Measurements from ENCODE around the gene SEPTIN5.
"Not testable (repeated sequence)": the region's sequence is repeated elsewhere in the genome, so short reads cannot be mapped to it uniquely, and the experiment has no call there.

SEPTIN5 gene

DNA sequence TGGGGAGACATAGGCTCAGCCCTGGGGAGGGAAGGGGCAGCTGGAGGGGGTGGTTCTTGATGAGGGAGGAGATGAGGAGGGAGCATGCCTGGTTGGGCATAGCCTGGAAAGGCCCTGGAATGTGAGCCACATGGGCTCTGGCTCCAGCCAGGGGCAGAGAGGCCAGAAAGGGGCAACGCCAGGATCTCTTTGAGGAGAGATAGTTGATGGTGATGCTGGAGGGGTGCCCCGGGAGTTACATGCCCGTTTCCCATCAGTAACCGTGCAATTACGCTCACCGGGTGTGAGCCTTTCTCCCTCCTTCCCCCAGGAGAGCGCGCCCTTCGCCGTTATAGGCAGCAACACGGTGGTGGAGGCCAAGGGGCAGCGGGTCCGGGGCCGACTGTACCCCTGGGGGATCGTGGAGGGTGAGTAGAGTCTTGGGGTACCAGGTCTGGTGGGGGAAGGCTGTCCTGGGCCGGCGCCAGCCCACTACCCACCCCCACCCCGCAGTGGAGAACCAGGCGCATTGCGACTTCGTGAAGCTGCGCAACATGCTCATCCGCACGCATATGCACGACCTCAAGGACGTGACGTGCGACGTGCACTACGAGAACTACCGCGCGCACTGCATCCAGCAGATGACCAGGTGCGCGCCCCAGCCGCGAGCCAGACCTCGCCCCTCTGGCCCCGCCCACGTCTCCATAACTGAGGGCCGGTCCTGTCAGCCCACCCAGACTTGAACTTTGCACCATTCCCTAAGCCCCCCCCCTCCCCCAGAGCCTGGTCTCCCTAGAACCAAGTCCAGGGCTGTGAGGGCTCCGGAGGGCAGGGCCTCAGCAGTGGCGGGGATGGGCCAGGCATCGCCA, 7.3 kb downstream of the SEPTIN5 start:
- no peak for FAIRE-seq

DNA sequence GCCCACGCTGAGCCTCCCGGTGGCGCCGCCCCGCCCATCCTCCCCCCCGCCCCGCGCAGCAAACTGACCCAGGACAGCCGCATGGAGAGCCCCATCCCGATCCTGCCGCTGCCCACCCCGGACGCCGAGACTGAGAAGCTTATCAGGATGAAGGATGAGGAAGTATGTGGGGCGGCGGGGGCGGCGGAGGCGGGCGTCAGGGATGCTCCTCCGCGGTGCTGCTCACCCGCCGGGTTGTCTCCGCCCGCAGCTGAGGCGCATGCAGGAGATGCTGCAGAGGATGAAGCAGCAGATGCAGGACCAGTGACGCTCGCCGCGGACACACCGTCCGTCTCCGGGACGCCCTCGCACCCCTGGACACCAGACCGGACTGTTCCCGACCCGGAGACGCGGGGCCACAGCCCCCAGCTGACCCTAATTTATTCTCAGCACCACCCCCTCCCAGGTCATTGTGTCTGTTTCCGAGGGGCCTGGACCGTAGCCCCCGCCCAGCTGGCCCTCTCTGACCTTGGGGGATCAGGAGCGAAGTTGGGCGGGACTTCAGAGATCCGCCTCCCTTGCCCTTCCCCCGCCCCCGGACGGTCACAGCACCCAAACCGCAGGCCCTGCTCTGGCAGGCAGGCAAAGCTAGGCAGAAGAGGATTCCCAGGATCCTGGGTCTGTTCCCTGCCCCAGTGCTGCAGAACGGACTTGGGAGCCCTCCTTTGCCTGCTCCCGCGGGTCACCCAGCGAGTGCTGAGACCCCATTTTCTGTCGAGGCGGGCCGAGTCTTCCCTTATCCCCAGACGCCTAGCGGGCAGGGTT, 8.1 kb downstream of the SEPTIN5 start:
- FAIRE-seq = no peak

DNA sequence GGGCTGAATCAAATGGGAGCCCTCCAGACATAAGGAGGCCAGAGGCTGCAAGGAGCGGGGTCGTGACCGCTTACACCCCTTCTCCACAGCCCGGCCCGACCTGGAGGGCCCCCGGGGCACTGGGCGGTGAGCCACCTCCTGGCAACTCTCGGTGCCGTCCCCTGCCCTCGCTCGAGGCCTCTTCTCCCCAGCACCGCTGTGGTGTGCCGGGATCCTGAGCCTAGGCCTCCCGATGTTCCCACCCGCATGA, 8.6 kb downstream of the SEPTIN5 start:
- no peak for FAIRE-seq

DNA sequence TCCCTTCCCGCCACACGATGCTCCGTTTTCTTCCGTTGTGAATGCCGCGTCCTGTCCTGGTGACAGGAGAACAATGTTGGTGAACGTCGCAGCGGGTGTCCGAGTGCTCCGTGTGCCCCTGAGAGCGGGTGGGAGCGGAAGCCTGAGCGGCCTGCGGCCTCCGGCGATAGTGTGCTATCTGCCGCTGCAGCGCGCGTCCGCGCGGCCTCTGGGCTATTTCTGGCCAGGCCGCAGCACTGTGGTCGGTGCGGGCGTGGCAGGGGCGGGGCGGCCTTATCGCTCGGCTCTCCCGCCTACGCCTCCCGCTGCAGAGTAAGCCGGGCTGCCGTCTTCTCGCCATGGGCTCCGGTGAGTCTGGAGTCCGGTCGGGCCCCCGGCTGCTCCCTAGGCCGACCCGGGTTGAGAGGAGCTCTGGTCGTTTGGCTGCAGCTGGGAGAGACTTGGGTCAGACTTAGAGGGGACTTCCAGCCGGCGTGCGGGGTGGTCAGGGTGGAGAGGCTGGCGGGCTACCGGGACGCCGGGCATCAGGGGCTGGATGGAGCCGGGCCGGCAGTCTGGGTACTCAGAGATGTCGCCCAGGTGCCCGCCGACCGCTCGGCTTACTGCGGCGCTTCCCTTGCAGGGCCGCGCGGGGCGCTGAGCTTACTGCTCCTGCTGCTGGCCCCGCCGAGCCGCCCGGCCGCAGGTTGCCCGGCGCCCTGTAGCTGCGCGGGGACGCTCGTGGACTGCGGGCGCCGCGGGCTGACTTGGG, 9.1 kb downstream of the SEPTIN5 start, which contains the start of gene GP1BB:
Gene GP1BB, plus strand, starts transcription at position 308 of the 751 bp plus-strand sequence. Its CDS starts 31 bp downstream, at position 339.
- FAIRE-seq = no peak

DNA sequence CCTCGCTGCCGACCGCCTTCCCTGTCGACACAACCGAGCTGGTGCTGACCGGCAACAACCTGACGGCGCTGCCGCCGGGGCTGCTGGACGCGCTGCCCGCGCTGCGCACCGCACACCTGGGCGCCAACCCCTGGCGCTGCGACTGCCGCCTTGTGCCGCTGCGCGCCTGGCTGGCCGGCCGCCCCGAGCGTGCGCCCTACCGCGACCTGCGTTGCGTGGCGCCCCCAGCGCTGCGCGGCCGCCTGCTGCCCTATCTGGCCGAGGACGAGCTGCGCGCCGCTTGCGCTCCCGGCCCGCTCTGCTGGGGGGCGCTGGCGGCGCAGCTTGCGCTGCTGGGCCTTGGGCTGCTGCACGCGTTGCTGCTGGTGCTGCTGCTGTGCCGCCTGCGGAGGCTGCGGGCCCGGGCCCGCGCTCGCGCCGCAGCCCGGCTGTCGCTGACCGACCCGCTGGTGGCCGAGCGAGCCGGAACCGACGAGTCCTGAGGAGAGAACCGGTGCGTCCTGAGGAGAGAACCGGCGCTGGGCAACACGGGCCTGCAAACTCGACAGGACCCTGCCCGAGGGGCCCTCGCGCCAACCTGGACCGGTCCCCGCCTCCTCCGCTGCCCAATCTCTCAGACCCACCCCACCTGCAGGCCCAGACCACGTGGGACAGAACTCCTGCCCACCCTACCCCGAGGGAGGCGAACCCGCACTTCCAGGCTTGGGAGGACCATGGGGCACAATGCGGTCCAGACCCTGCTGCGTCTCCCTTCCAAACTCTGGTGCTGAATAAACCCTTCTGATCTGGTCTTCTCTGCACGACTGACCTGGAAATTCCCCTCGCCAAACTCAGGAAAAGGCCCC, 9.9 kb downstream of the SEPTIN5 start:
- FAIRE-seq = no peak

DNA sequence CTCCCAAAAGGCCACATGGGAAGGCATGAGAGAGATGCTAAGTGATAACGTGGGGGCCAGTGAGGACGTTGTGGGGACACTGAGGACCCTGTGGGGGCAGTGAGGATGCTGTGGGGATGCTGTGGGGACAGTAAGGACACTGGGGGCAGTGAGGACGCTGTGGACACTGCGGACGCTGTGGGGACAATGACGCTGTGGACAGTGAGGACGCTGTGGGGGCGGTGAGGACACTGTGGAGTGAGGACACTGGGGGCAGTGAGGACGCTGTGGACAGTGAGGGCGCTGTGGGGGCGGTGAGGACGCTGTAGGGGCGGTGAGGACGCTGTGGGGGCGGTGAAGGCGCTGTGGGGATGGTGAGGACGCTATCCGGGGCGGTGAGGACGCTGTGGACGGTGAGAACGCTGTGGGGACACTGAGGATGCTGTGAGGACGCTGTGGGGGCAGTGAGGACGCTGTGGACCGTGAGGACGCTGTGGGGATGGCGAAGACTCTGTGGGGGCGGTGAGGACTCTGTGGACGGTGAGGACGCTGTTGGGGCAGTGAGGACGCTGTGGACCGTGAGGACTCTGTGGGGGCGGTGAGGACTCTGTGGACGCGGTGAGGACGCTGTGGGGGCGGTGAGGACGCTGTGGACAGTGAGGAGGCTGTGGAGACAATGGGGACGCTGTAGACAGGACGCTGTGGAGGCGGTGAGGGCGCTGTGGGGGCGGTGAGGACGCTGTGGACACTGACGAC, 10.8 kb downstream of the SEPTIN5 start:
- FAIRE-seq = no peak

DNA sequence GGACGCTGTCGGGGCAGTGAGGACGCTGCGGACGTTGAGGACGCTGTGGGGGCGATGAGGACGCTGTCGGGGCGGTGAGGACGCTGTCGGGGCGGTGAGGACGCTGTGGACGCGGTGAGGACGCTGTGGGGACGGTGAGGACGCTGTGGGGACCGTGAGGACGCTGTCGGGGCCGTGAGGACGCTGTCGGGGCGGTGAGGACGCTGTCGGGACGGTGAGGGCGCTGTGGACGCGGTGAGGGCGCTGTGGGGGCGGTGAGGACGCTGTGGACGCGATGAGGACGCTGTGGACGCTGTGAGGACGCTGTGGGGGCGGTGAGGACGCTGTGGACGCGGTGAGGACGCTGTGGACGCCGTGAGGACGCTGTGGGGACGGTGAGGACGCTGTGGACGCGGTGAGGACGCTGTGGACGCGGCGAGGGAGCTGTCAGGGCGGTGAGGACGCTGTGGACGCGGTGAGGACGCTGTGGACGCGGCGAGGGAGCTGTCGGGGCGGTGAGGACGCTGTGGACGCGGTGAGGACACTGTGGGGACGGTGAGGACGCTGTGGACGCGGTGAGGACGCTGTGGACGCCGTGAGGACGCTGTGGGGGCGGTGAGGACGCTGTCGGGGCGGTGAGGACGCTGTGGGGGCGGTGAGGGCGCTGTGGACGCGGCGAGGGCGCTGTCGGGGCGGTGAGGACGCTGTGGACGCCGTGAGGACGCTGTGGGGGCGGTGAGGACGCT, 11.9 kb downstream of the SEPTIN5 start:
- not testable (repeated sequence) for FAIRE-seq

DNA sequence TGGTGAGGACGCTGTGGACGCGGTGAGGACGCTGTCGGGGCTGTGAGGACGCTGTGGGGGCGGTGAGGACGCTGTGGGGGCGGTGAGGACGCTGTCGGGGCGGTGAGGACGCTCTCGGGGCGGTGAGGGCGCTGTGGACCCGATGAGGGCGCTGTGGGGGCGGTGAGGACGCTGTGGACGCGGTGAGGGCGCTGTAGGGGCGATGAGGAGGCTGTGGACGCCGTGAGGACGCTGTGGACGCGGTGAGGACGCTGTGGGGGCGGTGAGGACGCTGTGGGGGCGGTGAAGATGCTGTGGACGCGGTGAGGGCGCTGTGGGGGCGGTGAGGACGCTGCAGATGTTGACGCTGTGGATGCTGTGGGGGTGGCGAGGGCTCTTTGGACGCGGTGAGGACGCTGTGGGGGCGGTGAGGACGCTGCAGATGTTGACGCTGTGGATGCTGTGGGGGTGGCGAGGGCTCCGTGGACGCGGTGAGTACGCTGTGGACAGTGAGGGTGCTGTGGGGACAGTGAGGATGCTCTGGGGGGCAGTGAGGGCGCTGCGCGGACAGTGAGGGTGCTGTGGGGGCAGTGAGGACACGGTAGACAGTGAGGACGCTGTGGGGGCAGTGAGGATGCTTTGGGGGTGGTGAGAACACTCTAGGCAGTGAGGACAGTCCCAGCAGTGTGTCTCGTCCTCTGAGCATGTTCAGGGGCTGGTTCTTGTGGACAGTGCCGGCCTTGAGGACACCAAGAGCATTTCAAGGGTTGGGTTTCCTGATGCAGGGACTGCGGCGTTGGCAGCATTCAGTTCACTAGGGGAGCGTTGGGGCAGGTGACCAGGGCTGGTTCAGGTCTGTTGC, 13.2 kb downstream of the SEPTIN5 start:
- FAIRE-seq = no peak

DNA sequence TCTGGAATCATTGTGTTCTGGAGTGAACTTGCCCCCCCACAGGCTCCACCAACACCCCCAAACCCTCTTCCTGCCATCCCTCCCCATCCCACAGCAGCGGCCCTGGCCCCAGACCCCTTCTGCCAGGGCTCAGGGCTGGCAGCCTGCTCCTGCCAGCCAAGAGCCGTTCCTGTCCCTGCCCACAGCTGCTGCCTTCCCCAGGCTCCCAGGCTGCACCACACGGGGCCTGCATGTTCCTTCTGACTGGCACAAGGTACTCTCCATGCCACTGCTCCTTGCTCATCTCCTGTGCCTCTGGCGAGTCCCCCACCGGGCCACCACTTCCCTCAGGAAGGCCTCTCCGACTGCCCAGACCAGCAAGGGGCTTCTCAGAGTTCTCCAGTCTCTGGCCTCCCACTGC, 14.0 kb downstream of the SEPTIN5 start:
- no peak for FAIRE-seq

DNA sequence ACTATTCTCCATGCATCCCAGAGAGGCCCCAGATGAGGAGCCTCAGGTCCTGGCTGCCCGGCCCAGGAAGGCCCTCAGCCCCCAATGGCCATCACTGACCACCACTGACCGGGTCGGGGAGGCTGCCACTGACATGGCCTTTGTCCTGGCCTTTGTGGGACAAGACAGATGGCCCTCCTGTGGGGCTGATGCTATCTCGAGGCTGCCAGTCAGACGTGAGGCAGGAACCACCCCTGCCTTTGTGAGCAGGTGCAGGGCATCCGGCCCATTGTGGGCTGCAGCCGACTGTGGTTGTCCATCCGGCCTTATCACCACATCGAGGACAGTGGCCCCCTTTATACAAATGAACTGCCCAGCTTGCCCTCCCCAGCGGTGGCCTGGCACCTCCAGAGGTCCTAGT, 14.5 kb downstream of the SEPTIN5 start:
- no peak for FAIRE-seq

DNA sequence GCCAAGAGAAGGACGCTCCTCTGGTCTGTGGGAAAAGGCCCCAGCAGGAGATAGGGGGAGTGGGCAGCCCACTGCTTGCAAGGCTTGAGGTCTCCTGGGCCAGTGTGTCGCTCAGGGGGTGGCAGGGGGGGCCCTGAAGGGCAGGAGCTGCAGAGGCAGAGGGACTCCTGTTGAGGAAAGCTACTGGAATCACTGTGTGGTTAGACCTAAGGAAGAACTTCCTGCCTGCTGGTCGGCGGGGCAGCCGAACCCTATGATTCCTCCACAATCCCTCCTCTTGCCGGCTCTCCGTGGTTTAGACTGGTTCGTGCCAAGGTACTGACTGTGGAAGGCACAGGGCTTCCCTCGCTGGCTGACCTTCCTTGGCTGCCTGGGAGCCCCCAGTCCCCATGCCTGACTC, 15.2 kb downstream of the SEPTIN5 start:
- no peak for FAIRE-seq

DNA sequence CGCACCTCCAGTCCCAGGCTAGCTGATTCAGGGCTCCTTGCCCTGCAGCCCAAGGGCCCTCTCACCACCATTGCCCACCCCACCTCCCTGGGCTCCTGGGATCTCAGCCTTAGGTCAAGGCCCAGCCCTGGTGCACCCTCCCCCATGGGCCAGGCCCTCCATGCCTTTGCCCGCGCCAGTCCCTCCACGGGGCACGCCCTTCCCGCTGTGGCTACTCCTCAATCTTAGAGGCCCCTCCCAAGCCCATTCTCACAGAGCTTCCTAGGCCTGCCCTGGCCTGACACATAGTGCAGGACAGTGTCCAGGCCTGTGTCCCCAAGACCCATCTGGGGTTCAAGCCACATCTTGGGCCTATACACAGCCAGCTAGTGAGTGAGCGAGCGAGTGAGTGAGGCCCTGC, 15.9 kb downstream of the SEPTIN5 start:
- FAIRE-seq = no peak

DNA sequence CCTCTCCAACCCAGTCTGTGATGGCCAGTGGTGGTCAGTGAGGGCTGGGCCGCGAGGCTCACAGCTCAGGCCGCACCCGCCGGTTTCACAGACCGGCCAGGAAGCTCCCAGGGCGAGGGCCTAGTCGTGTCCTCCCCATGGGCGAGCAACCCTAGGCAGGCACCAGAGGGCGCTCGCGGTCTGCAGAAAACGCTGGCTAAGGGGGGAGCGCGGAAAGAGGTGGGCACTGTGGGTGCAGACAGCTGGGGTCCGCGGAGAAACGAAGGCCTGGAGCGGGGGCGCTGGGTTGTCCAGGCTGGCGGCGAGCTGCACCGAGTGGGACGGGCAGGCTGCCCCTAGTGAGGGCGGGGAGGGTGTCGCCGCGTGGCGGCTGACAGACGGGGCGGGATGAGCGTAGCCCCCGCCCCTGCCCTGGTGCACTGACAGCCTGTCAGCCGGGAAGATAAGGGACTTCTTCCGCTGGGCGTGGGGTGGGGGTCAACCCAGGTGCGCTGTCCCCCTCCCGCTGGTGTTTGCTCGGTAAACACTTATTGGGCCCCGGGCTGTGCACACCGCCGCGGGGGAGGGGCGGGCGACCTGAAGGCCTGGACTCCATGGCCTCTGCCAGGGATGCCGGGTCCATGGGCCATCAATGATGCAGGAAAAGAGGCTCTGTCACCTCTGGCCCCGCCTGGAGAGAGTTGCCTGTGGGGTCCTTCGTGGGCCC, 16.5 kb downstream of the SEPTIN5 start:
- FAIRE-seq = no peak

DNA sequence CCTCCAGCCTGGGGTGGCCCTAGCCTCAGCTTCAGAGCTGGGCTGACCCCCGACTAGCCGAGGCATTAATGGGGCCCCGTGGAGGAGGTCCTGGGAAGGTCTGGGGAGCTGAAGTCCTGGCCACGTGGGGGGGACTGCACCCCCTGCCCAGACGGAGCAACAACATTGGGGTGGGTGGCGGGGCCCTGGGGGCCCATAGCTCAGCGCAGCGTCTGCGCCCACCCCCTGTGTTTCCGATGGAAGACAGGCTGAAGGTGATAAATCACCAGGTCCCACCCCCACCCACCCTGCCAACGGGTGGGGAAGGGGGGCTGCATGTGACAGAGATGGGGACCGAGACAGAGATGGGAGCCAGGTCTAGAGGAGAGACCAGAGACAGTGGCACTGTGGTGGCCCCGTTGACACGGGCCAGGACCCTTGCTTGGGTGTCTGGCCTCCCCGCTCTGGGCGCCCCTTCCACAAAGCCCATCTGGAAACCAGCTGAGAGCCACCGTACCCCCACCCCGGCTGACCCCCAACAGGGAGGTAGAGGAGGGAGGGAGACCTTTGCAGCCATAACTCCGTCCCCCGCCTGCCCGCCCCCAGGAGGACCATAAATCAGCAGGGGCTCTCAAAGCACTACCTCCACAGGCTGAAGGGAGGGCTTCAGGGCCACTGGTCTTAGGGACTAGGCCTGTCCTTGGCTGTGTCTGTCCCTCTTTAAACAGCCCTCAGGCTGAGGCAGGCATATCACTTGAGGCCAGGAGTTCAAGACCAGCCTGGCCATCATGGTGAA, 17.2 kb downstream of the SEPTIN5 start:
- FAIRE-seq = no peak

DNA sequence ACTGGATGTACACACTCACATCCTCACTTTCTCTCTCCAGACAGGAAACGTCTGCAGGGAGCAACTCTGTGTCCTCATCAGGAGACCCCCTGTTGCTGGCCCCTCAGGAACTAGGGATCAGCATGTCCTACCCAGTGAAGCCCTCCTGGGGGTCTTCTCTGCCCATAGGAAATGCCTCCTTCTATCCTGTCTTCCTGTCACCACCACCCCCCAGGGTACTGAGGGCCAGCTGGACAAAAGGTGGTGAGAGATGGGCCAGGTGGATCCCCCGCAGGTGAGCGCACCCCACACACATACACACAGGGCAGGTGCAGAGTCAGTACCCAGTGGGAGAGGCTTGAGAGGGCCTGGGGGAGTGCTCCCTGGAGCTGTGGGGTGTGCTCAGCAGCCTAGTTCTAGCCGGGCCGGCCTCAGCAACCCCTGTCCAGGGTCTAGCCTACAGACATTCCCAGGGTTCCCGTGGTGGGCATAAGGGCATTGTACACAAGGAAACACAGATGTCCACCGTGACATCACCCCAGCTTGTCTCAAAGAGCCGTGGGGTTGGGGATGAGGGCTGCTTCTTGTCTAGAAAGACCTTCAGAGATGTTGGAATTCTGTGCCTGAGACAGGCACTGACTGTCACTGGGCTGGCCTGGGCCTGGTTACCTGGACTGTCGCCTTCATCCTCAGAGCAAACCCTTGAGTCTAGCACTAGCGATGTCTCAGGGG, 18.3 kb downstream of the SEPTIN5 start:
- FAIRE-seq = no peak

DNA sequence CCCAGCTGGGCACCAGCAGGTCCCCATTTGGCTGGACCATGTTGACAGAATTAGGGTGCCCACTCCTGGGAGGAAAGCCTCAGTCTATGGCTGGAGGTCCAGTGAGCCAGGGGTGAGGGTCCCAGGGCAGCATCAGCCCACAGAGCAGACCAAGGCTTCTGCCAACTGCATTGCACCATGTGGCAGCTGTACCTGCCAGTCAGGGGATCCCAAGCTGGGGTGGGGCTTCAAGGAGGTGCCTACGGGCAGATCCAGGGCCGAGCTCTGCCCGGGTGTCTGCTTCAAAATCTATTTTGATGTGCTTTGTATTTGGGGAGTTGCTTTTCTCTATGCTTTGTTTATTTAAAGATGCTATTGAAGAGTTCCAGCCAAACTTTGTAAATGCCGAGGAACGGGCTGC, 19.5 kb downstream of the SEPTIN5 start:
- FAIRE-seq = no peak

DNA sequence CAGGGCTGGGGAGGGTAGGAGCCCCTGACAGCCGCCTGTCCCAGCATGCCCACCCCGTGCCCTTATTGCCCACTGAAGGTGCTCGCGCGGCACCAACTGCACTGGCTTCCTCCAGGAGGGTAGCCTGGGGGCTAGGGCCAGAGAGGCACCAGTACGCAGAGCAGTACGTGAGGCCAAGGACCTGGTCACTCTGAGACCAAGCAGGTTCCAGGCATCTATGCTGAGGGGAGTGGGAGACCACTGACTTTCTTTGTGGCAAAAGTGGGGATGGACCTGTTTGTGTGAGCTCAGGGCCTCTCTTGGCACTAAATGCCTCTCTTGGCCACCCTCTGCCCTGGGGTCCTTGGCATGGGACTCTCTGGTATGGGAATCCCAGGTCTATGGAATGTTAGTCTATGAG, 19.9 kb downstream of the SEPTIN5 start:
- FAIRE-seq = no peak

DNA sequence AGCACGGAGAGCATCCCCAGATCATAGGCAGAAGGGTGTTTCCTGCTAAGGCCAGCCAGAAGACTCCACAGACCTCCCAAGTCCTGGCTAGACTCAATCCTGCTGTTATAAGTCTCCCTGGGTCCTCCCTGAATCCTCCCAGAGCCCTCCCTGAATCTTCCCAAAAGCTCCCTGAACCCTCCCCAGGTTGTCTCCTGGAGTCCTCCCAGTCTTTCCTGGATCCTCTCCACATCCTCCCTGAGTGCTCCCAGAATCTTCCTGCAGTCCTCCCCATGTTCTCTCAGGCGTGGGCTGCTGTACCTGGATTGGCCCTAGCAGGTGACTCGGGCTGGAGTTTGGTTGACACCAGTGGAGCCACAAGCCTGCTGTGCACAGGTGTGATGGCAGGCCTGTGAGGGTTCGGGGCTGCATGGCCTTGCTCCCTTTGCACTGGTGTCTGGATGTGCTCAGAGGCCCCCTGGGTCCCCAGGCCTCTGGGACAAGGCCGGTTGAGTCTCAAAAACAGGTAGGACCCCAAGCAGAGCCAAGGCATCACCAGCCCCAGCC, 20.6 kb downstream of the SEPTIN5 start:
- FAIRE-seq = no peak

Measured in endometrium (tissue), 2 donors.